Measurements from ENCODE around the gene KRTAP4-6. TPM values are rescaled to one million over a fixed set of nuclear protein-coding genes. Genes with fewer than 3 reads are reported as not detected.
"Not testable (repeated sequence)": the region's sequence is repeated elsewhere in the genome, so short reads cannot be mapped to it uniquely, and the experiment has no call there.

KRTAP4-6 gene
- total RNA-seq, 1 experiment from 2014 or later = not detected

GRCh38 chr17:41107941-41108450, 32.3 kb downstream of the KRTAP4-6 start:
- BruUV-seq (replicated peaks) = no TSS peak
- POLR2A ChIA-PET (ENCODE audit: unreplicated experiment) = no interaction called here
- Histone ChIP-seq H3K36me3 (ENCODE audit: low read depth, low read length) (peaks cover 10% of the 10 kb centered on the region; the same call in 1 of the 2 replicates), H3K4me2 (ENCODE audit: low read length) (no peak overlapping the region), H3K4me3 (ENCODE audit: low read length) (no peak overlapping the region), H3K27ac (ENCODE audit: low read length) (no peak overlapping the region), H2AFZ (ENCODE audit: low read length) (no peak overlapping the region), H3K9me3 (ENCODE audit: low read length) (peaks cover 12% of the 10 kb centered on the region; the same call in 1 of the 2 replicates), H3K9me2 (replicated peaks; ENCODE audit: low read length) (no peaks in the 10 kb centered on the region), H3K79me2 (ENCODE audit: low read length) (no peaks in the 10 kb centered on the region), H3K27me3 (ENCODE audit: low read length) (no peaks in the 10 kb centered on the region), H3K4me1 (ENCODE audit: insufficient read depth, low read length) (peaks cover 14% of the 10 kb centered on the region), H3F3A (ENCODE audit: low read length, unreplicated experiment) (no peaks in the 10 kb centered on the region), H4K20me1 (ENCODE audit: low read length) (no peaks in the 10 kb centered on the region), H3K9ac (ENCODE audit: low read length) (no peak overlapping the region)
- CTCF ChIA-PET = no interaction called here
- ATAC-seq (no peak), DNase-seq (no peak)
- no peak for TF ChIP-seq EZH2phosphoT487 (IDR thresholded peaks at IDR 0.05; ENCODE audit: borderline replicate concordance, low read length)
- no peak for TF ChIP-seq EZH2 (IDR thresholded peaks at IDR 0.05; ENCODE audit: low read length, unreplicated experiment)
- TF ChIP-seq CTCF (conservative IDR thresholded peaks at IDR 0.05; ENCODE audit: low read depth, low read length) = no peak
- intact Hi-C loops (cut with micrococcal nuclease) = no loop called here

- peak within 1 kb of the TSS; percentile 50 for H3K27ac ChIP-seq (ENCODE audit: low read length)
- H3K27me3 ChIP-seq (ENCODE audit: low read length); intact Hi-C loops (cut with micrococcal nuclease); H4K20me1 ChIP-seq (ENCODE audit: low read length); BruUV-seq (replicated peaks); H3K9me3 ChIP-seq (ENCODE audit: low read length); DNase-seq; H3F3A ChIP-seq (ENCODE audit: low read length, unreplicated experiment); H3K9ac ChIP-seq (ENCODE audit: low read length); H3K79me2 ChIP-seq (ENCODE audit: low read length); H3K9me2 ChIP-seq (replicated peaks; ENCODE audit: low read length); POLR2A ChIA-PET (ENCODE audit: unreplicated experiment); H2AFZ ChIP-seq (ENCODE audit: low read length); CTCF ChIA-PET; H3K36me3 ChIP-seq (ENCODE audit: low read depth, low read length); ATAC-seq: not testable (repeated sequence)
- H3K4me2 ChIP-seq (ENCODE audit: low read length) = peak within 1 kb of the TSS; percentile 54
- H3K4me3 ChIP-seq (ENCODE audit: low read length) = peak within 1 kb of the TSS; percentile 36; the same call in 1 of the 2 replicates
- peaks cover 24% of the 10 kb centered on the region for H3K4me1 ChIP-seq (ENCODE audit: insufficient read depth, low read length)
Observed at GRCh38 chr17:41105347-41105746, 35.0 kb downstream of the KRTAP4-6 start, which contains the start of gene KRTAP4-9. Gene KRTAP4-9 (plus strand): TSS chr17:41105389. CDS start chr17:41105389, 0 bp downstream.

GRCh38 chr17:41104386-41105038, 35.8 kb downstream of the KRTAP4-6 start:
- H2AFZ ChIP-seq (ENCODE audit: low read length); intact Hi-C loops (cut with micrococcal nuclease); H3K9ac ChIP-seq (ENCODE audit: low read length); H3F3A ChIP-seq (ENCODE audit: low read length, unreplicated experiment); POLR2A ChIA-PET (ENCODE audit: unreplicated experiment); H3K79me2 ChIP-seq (ENCODE audit: low read length); H3K9me3 ChIP-seq (ENCODE audit: low read length); H3K36me3 ChIP-seq (ENCODE audit: low read depth, low read length); CTCF ChIA-PET; BruUV-seq (replicated peaks); H3K27me3 ChIP-seq (ENCODE audit: low read length); H3K9me2 ChIP-seq (replicated peaks; ENCODE audit: low read length); H4K20me1 ChIP-seq (ENCODE audit: low read length): not testable (repeated sequence)
- DNase-seq = peak; percentile 59
- peak; percentile 87 for ATAC-seq
- Histone ChIP-seq H3K4me2 (ENCODE audit: low read length) (peak overlapping the region; percentile 54), H3K4me1 (ENCODE audit: insufficient read depth, low read length) (peaks cover 31% of the 10 kb centered on the region), H3K27ac (ENCODE audit: low read length) (peak overlapping the region; percentile 50), H3K4me3 (ENCODE audit: low read length) (peak overlapping the region; percentile 36; the same call in 1 of the 2 replicates)
